ENCODE data around the gene WNT1.

The WNT1 gene

DNA sequence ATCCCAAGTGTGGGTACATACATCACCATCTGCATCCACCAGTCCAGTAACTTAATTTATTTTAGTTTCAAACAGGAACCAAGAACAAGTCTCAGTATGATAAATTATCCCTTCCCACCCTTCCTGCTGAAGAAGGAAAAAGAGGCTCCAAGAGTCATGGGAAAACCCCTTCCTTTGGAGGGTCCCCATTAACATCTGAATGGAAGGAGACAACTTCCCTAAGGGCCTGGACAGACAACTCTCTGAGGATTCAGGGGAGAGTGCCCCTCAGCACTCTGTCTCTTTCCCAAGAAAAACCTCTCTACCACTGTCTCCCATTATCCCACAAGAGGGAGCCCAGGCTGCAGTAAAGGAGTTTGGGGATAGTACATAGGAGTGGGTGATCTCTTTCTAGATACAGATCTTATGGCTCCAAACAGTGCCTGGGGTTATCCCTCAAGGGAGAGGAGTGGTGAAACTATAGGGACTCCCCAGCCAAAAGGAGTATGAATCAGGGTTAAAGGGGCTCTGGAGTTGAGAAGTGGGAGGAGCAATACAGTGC, 12.8 kb upstream of the WNT1 start:
- no peak for DNase-seq

DNA sequence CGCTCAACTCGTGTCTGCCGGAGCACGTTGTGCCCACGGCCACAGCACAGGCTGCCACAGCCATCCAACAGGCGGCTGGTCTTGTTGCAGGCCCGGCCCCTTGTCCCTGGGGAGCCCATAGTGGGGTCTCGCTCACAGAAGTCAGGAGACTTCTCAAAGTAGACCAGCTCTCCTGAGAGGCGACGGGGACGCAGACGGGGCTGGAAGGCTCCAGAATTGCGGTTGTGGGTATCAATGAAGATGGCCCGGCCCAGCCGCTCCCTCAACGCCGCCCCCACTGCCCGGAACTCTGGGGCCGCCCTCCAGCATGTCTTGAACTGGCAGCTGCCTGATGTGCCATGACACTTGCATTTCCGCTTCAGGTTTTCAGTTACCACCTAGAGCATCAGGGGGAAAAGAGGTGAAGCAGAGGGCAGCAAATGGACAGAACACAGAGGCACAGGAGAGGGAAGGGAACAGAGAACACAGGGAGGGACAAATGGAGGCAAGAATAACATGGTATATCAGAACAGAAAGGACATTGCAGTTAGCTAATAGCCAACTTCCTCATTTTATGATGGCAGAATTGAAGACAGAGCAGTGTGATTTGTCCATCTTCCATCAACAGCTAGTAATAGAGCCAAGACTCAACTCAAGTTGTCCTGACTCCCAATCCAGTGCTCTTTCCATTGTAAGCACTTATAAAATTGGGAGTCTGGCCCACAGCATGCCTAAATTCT, 11.8 kb upstream of the WNT1 start:
- DNase-seq = no peak

DNA sequence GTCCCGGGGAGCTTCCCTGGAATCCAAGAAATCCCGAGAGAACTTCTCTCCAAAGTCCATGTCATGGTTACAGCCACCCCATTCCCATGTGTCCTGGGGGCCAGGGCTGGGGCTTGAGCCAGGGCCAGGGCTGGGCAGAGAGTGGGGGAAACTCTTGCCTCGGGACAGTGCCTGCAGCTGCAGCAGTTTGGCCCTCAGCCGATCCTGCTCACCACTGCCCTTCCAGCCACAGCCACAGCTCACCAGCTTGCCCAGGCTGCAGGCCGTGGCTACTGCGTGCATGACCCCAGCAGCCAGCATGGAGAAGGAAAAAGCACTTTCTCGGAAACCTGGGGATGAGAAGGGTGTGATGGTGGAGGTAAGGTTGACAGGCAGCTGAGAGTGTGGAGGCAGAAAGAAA, 10.1 kb upstream of the WNT1 start:
- DNase-seq = no peak

GRCh38 chr12:48968467-48968866, 9.7 kb upstream of the WNT1 start:
- DNase-seq = no peak

DNA sequence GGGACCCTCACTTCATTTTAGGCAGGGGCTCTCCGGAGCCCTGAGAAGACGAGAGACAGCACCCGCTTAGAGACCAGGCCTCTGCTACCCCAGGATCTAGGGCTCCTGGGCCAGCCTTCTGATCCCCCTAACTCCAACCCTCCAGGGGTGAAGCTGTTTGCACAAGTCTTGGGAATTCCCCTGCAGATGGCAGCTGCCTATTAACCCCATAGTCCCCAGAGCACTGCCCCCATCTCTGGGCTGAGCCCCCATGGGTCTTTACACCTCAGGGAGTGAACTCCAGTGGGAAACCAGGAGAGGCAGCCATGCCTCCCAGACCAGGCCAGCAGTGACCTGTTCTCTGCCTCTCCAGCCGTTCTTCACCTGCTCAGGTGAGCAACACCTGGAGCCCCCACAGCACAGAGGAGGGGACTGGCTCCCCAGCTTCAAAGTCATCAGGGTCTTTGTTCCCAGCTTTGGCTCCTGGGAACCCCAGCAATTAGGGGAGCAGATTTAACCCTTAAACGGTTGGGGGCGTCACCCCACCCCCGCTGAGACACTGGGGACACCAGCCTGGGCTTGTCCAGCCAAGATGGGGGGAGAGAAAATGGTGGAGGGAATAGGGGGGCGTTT, 8.9 kb upstream of the WNT1 start:
- no peak for DNase-seq

GRCh38 chr12:48969833-48970701, 8.1 kb upstream of the WNT1 start:
- DNase-seq = no peak

- no peak for DNase-seq
Observed at GRCh38 chr12:48970702-48971334, 7.3 kb upstream of the WNT1 start.

DNA sequence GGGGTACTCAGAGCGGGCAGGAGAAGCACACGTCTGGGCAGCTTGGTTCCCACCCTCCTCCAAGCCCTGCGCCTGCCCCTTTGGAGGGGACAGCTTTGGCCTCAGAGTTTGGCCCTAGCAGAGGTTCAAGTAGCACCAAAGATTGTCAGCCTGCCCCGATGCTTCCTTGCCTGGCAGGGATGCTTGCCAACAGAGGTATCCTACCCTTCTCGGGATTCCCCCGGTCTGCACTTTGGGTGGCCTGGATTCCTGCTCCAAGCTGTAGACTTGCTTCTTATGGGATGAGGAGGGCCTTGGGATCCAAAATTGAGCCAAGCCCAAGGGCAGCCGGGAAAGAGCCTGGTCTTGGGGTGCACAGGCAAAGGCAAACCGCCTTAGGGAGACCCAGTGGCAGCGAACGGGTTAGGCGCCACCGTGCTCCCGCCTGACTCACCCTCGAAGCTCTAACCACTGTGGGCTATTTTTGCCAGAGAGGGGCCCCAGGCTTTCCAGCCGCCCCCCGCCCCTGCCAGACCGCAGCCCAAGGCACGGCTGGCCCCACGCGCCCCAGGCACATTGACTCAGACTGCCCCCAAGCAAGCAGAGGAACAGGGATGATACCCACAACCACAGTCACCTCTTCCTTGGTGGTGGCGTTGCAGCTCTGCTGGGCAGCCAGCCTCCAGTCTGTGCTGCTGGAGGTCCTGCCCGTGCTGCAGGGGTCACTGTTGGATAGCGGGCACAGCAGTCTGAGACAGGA, 5.7 kb upstream of the WNT1 start:
- no peak for DNase-seq

- no peak for DNase-seq
Observed at GRCh38 chr12:48972952-48973483, 5.1 kb upstream of the WNT1 start.

DNA sequence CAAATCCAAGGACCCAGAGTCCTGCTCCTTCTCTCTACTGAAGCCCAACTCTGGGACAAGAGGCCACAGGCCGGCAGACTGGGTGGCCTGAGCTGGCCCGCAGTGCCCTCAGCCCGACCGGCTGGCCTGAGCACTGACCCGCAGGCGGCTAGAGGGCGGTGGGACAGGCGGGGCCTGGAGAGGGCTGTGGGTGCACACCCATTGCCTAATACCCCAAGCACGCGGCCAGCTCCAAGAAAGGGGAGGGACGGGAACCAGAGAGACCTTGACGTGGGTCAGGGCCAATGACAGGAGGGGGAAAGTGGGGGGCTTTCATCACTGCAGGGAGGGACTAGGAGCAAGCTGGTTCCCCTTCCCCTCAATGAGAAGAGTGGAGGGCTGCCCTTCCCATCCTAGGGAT, 4.6 kb upstream of the WNT1 start:
- DNase-seq = no peak

- no peak for DNase-seq
Observed at GRCh38 chr12:48973941-48974673, 4.0 kb upstream of the WNT1 start.

- DNase-seq = peak; percentile 31
Observed at GRCh38 chr12:48977290-48978281, 536 bp upstream of the WNT1 start.

GRCh38 chr12:48978741-48979601, 849 bp downstream of the WNT1 start:
- DNase-seq = no peak

DNA sequence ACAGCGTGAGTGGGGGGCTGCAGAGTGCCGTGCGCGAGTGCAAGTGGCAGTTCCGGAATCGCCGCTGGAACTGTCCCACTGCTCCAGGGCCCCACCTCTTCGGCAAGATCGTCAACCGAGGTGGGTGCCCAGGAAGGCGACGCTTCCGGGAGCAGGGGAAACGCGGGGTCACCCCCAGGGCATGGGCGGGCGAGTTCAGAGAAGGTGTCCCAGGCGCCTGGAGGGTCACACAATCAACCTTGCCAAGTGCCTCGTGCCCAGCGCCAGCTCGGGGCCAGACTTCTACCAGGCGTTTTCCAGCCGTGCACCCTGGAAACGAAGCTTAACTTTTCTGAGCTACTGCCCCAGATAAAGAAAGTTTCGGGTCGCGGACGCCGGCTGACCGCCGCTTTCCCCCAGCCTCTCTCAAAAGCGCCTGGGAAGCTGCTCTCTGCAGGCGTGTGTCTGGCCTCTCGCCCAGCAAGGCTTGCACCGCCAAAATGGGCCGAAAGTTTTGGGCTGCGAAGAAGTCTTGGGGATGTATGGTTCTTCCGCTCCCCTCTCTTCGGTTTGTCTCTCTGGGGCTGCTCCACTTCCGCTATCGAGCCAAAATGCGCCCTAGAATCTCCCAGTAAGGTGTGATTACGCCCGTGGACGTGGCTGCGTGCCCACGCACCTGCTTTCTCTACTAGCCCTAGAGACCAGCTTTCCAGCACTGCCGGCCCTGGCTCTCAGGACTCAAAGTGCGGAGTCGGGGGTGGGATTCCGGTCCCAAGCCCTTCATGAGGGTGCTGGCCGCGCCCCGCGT, 1.7 kb downstream of the WNT1 start:
- DNase-seq = no peak

GRCh38 chr12:48980389-48980952, 2.3 kb downstream of the WNT1 start:
- no peak for DNase-seq

- no peak for DNase-seq
Observed at GRCh38 chr12:48980953-48981756, 3.0 kb downstream of the WNT1 start.

DNA sequence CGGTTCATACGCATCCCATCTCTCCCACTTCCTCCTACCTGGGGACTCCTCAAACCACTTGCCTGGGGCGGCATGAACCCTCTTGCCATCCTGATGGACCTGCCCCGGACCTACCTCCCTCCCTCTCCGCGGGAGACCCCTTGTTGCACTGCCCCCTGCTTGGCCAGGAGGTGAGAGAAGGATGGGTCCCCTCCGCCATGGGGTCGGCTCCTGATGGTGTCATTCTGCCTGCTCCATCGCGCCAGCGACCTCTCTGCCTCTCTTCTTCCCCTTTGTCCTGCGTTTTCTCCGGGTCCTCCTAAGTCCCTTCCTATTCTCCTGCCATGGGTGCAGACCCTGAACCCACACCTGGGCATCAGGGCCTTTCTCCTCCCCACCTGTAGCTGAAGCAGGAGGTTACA, 3.6 kb downstream of the WNT1 start:
- DNase-seq = no peak

Data from NCI-H1436 (cell line).